GM12892 (cell line): ENCODE measurements around the gene DPYD.

Source experiments
- POLR2A ChIP-seq: IDR thresholded peaks from 2 replicates; pipeline ENCODE4 v1.6.1; 2011; ENCODE audit warnings: low read depth, low read length, control low read depth
- POLR2AphosphoS5 ChIP-seq: IDR thresholded peaks from 2 replicates; pipeline ENCODE4 v1.6.1; 2011; ENCODE audit warnings: low read depth, low read length, control low read depth

GRCh38 chr1:97767381-97767780 is 153.5 kb downstream of the DPYD start:
- TF ChIP-seq POLR2A (no peak), POLR2AphosphoS5 (no peak)
